Measurements from ENCODE around the gene HAL.

DNA sequence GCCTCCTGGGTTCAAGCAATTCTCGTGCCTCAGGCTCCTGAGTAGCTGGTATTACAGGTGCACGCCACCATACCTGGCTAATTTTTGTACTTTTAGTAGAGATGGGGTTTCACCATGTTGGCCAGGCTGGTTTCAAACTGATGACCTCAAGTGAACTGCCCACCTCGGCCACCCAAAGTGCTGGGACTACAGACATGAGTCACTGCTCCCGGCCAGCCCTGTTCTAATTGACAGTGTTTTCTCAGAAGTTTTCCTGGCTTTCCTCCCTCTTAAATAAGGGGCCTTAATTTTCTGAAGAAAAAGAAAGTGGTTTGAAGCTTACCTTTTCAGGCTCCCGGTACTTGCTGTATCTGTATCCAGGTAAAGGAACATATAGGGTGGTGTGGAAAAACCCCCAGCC is 1.7 kb downstream of the HAL start:
- TF ChIP-seq, protein P1, sequence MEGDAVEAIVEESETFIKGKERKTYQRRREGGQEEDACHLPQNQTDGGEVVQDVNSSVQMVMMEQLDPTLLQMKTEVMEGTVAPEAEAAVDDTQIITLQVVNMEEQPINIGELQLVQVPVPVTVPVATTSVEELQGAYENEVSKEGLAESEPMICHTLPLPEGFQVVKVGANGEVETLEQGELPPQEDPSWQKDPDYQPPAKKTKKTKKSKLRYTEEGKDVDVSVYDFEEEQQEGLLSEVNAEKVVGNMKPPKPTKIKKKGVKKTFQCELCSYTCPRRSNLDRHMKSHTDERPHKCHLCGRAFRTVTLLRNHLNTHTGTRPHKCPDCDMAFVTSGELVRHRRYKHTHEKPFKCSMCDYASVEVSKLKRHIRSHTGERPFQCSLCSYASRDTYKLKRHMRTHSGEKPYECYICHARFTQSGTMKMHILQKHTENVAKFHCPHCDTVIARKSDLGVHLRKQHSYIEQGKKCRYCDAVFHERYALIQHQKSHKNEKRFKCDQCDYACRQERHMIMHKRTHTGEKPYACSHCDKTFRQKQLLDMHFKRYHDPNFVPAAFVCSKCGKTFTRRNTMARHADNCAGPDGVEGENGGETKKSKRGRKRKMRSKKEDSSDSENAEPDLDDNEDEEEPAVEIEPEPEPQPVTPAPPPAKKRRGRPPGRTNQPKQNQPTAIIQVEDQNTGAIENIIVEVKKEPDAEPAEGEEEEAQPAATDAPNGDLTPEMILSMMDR (IDR thresholded peaks at IDR 0.05) = no peak
- TF ChIP-seq POLR2A (IDR thresholded peaks at IDR 0.05) = no peak

Data from testis (tissue), 2 donors.